Parathyroid adenoma (tissue), 2 donors: ENCODE results near the gene PRLHR.

Experiments used
- H2AFZ ChIP-seq: fragments of 300-600 bp; sonication (generic); one replicate; pipeline ENCODE4 v1.7.0; 2017; ENCODE audit warnings: antibody characterized with exemption, mild to moderate bottlenecking
- H3K27ac ChIP-seq: fragments of 300-600 bp; sonication (generic); one replicate; pipeline ENCODE4 v1.7.0; 2017
- H3K27me3 ChIP-seq: fragments of 300-600 bp; sonication (generic); one replicate; pipeline ENCODE4 v1.7.0; 2017; ENCODE audit warnings: low read length; ENCODE audit not compliant: control insufficient read depth, insufficient read depth
- H3K36me3 ChIP-seq: fragments of 300-600 bp; sonication (generic); one replicate; pipeline ENCODE4 v1.7.0; 2017; ENCODE audit warnings: low read length; ENCODE audit not compliant: control insufficient read depth, insufficient read depth
- H3K4me1 ChIP-seq: fragments of 300-600 bp; sonication (generic); one replicate; pipeline ENCODE4 v1.7.0; 2017; ENCODE audit warnings: control low read depth
- H3K4me2 ChIP-seq: fragments of 300-600 bp; sonication (generic); one replicate; pipeline ENCODE4 v1.7.0; 2017; ENCODE audit warnings: low read length
- H3K4me3 ChIP-seq: fragments of 300-600 bp; sonication (generic); one replicate; pipeline ENCODE4 v1.7.0; 2017; ENCODE audit warnings: low read depth, low read length
- H3K79me2 ChIP-seq: fragments of 300-600 bp; sonication (generic); one replicate; pipeline ENCODE4 v1.7.0; 2017; ENCODE audit warnings: control low read depth
- H3K9ac ChIP-seq: fragments of 300-600 bp; sonication (generic); one replicate; pipeline ENCODE4 v1.7.0; 2017; ENCODE audit warnings: mild to moderate bottlenecking
- H3K9me3 ChIP-seq: fragments of 300-600 bp; sonication (generic); one replicate; pipeline ENCODE4 v1.7.0; 2017; ENCODE audit warnings: low read length; ENCODE audit not compliant: control insufficient read depth
- CTCF ChIP-seq: fragments of 300-600 bp; sonication (generic); IDR thresholded peaks from one replicate; pipeline ENCODE4 v1.7.0; 2017; ENCODE audit warnings: antibody characterized with exemption, mild to moderate bottlenecking
- donor health status: primary hyperparathyroidism.

The PRLHR gene

GRCh38 chr10:118585234-118585633, 10.2 kb downstream of the PRLHR start:
- H3K4me2 ChIP-seq: no peak overlapping the region
- H3K9me3 ChIP-seq: no peaks in the 10 kb centered on the region
- H2AFZ ChIP-seq: no peak overlapping the region
- H3K36me3 ChIP-seq: no peaks in the 10 kb centered on the region
- H3K27ac ChIP-seq: no peak overlapping the region
- H3K9ac ChIP-seq: no peak overlapping the region
- H3K27me3 ChIP-seq: no peaks in the 10 kb centered on the region
- no peak for TF ChIP-seq CTCF
- no peak overlapping the region for H3K4me3 ChIP-seq
- H3K4me1 ChIP-seq: no peaks in the 10 kb centered on the region
- no peaks in the 10 kb centered on the region for H3K79me2 ChIP-seq

- no peaks in the 10 kb centered on the region for H3K79me2 ChIP-seq
- H3K4me3 ChIP-seq: no peak overlapping the region
- no peaks in the 10 kb centered on the region for H3K36me3 ChIP-seq
- H2AFZ ChIP-seq: no peak overlapping the region
- H3K27me3 ChIP-seq: no peaks in the 10 kb centered on the region
- H3K4me2 ChIP-seq: no peak overlapping the region
- no peak for TF ChIP-seq CTCF
- no peak overlapping the region for H3K9ac ChIP-seq
- no peaks in the 10 kb centered on the region for H3K4me1 ChIP-seq
- H3K9me3 ChIP-seq: no peaks in the 10 kb centered on the region
- H3K27ac ChIP-seq: no peak overlapping the region
Observed at GRCh38 chr10:118584181-118584954, 11.1 kb downstream of the PRLHR start.

- no peak overlapping the region for H3K27ac ChIP-seq
- no peaks in the 10 kb centered on the region for H3K4me1 ChIP-seq
- H3K36me3 ChIP-seq: no peaks in the 10 kb centered on the region
- no peaks in the 10 kb centered on the region for H3K9me3 ChIP-seq
- no peak overlapping the region for H3K4me2 ChIP-seq
- no peak overlapping the region for H3K4me3 ChIP-seq
- no peak for TF ChIP-seq CTCF
- no peak overlapping the region for H2AFZ ChIP-seq
- H3K79me2 ChIP-seq: no peaks in the 10 kb centered on the region
- no peaks in the 10 kb centered on the region for H3K27me3 ChIP-seq
- no peak overlapping the region for H3K9ac ChIP-seq
Observed at GRCh38 chr10:118583611-118584010, 11.8 kb downstream of the PRLHR start.

- Histone ChIP-seq H2AFZ (no peak overlapping the region), H3K27ac (no peak overlapping the region), H3K79me2 (no peaks in the 10 kb centered on the region), H3K36me3 (no peaks in the 10 kb centered on the region), H3K4me2 (no peak overlapping the region), H3K9ac (no peak overlapping the region), H3K27me3 (no peaks in the 10 kb centered on the region), H3K9me3 (no peaks in the 10 kb centered on the region), H3K4me1 (no peaks in the 10 kb centered on the region), H3K4me3 (no peak overlapping the region)
- no peak for TF ChIP-seq CTCF
Observed at GRCh38 chr10:118582511-118582910, 12.9 kb downstream of the PRLHR start.

GRCh38 chr10:118581340-118581739, 14.1 kb downstream of the PRLHR start:
- TF ChIP-seq CTCF: no peak
- H2AFZ ChIP-seq: no peak overlapping the region
- H3K79me2 ChIP-seq: no peaks in the 10 kb centered on the region
- H3K27ac ChIP-seq: no peak overlapping the region
- H3K9me3 ChIP-seq: no peaks in the 10 kb centered on the region
- H3K36me3 ChIP-seq: no peaks in the 10 kb centered on the region
- H3K4me1 ChIP-seq: no peaks in the 10 kb centered on the region
- no peak overlapping the region for H3K9ac ChIP-seq
- H3K4me3 ChIP-seq: no peak overlapping the region
- H3K27me3 ChIP-seq: no peaks in the 10 kb centered on the region
- no peak overlapping the region for H3K4me2 ChIP-seq
